ENCODE results near the gene MYH15. TPM values are rescaled to one million over a fixed set of nuclear protein-coding genes. Genes with fewer than 3 reads are reported as not detected.

The MYH15 gene
- total RNA-seq, 2 donors from 2014 or later = 0.07 to 0.15 TPM

GRCh38 chr3:108331792-108332191, 178.6 kb downstream of the MYH15 start:
- Mint-ChIP-seq H3K9me3 (no peaks in the 10 kb centered on the region), H3K36me3 (ENCODE audit: low read depth) (no peaks in the 10 kb centered on the region), H3K4me3 (no peak overlapping the region), H3K4me1 (no peaks in the 10 kb centered on the region), H3K27me3 (ENCODE audit: insufficient read depth) (no peaks in the 10 kb centered on the region), H3K27ac (no peak overlapping the region)
- Histone ChIP-seq H3K9me3 (ENCODE audit: control insufficient read depth, low read length) (no peaks in the 10 kb centered on the region), H3K36me3 (ENCODE audit: control insufficient read depth, insufficient read depth, low read length) (no peaks in the 10 kb centered on the region), H3K4me1 (ENCODE audit: control insufficient read depth, insufficient read depth, low read length) (no peaks in the 10 kb centered on the region), H3K9ac (ENCODE audit: extremely low read depth, low read length, poor library complexity, severe bottlenecking) (no peak overlapping the region), H3K4me3 (ENCODE audit: low read length) (no peak overlapping the region), H3K27me3 (ENCODE audit: control insufficient read depth, insufficient read depth, low read length, poor library complexity, severe bottlenecking) (no peaks in the 10 kb centered on the region), H3K27ac (ENCODE audit: low read depth, low read length) (no peak overlapping the region)
- DNase-seq = no peak
- 93 to 100% methylated on average over 3 of the region's 3 CpGs for WGBS, 2 experiments (ENCODE audit: insufficient coverage in 1 of 2, insufficient read length in 1 of 2)
- TF ChIP-seq, protein P1, sequence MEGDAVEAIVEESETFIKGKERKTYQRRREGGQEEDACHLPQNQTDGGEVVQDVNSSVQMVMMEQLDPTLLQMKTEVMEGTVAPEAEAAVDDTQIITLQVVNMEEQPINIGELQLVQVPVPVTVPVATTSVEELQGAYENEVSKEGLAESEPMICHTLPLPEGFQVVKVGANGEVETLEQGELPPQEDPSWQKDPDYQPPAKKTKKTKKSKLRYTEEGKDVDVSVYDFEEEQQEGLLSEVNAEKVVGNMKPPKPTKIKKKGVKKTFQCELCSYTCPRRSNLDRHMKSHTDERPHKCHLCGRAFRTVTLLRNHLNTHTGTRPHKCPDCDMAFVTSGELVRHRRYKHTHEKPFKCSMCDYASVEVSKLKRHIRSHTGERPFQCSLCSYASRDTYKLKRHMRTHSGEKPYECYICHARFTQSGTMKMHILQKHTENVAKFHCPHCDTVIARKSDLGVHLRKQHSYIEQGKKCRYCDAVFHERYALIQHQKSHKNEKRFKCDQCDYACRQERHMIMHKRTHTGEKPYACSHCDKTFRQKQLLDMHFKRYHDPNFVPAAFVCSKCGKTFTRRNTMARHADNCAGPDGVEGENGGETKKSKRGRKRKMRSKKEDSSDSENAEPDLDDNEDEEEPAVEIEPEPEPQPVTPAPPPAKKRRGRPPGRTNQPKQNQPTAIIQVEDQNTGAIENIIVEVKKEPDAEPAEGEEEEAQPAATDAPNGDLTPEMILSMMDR (conservative IDR thresholded peaks at IDR 0.05) = no peak

Other genes with a start within 250 kb of the MYH15 start
- gene HHLA2, start 214.0 kb downstream of the MYH15 start, total RNA-seq = not detected
- gene CIP2A, start 78.8 kb upstream of the MYH15 start, total RNA-seq = 10 to 100 TPM; 30.3 to 43.6 TPM
- 10 to 100 TPM; 24.2 to 40.8 TPM for gene DZIP3, start 79.1 kb upstream of the MYH15 start, total RNA-seq
- not detected for gene RETNLB, start 246.8 kb upstream of the MYH15 start, total RNA-seq